Neuronal stem cell (in vitro differentiated cells): ENCODE data around the gene NACA2.

Source experiments
- DNase-seq: peaks from one replicate; pipeline ENCODE4 v3.0.0-alpha.2; 2013; ENCODE audit warnings: low spot score
- H2AFZ ChIP-seq: one replicate; pipeline ENCODE4 v1.6.1; 2013; ENCODE audit warnings: mild to moderate bottlenecking, low read length, inconsistent platforms
- H2AK5ac ChIP-seq: 2 replicates; pipeline ENCODE4 v1.6.1; 2013; ENCODE audit warnings: low read depth, mild to moderate bottlenecking, inconsistent platforms, low read length, moderate library complexity, mixed read lengths
- H2BK120ac ChIP-seq: 2 replicates; pipeline ENCODE4 v1.6.1; 2013; ENCODE audit warnings: low read depth, mild to moderate bottlenecking, inconsistent platforms, low read length, moderate library complexity, mixed read lengths
- H2BK12ac ChIP-seq: one replicate; pipeline ENCODE4 v1.6.1; 2013; ENCODE audit warnings: low read length, inconsistent platforms
- H2BK15ac ChIP-seq: 2 replicates; pipeline ENCODE4 v1.6.1; 2013; ENCODE audit warnings: mild to moderate bottlenecking, low read length, inconsistent platforms, mixed read lengths
- H2BK5ac ChIP-seq: one replicate; pipeline ENCODE4 v1.6.1; 2013; ENCODE audit warnings: inconsistent platforms, mild to moderate bottlenecking, low read length, moderate library complexity
- H3K14ac ChIP-seq: one replicate; pipeline ENCODE4 v1.6.1; 2013; ENCODE audit warnings: low read length, inconsistent platforms
- H3K18ac ChIP-seq: 2 replicates; pipeline ENCODE4 v1.6.1; 2013; ENCODE audit warnings: low read length, inconsistent platforms
- H3K23ac ChIP-seq: 2 replicates; pipeline ENCODE4 v1.6.1; 2013; ENCODE audit warnings: low read depth, mild to moderate bottlenecking, mixed read lengths, low read length, inconsistent platforms; ENCODE audit not compliant: poor library complexity
- H3K27ac ChIP-seq: replicated peaks from 3 replicates; pipeline ENCODE4 v1.5.1; 2013; ENCODE audit warnings: low read length, inconsistent platforms
- H3K27me3 ChIP-seq, 3 experiments: 2 replicates each; pipeline ENCODE4 v1.6.1; 2013; ENCODE audit warnings: low read length in 3 of 3, mild to moderate bottlenecking in 2 of 3, inconsistent platforms in 1 of 3, low read depth in 1 of 3, mixed read lengths in 1 of 3, moderate library complexity in 1 of 3; ENCODE audit not compliant: control insufficient read depth in 3 of 3, insufficient read depth in 3 of 3
- H3K36me3 ChIP-seq, 2 donors: replicated peaks in 1 of 2; 2 replicates each; pipeline ENCODE4 v1.6.1; 2013; ENCODE audit warnings: low read length in 2 of 2; ENCODE audit not compliant: control insufficient read depth in 2 of 2, insufficient read depth in 2 of 2
- H3K4ac ChIP-seq: 2 replicates; pipeline ENCODE4 v1.6.1; 2013; ENCODE audit warnings: inconsistent platforms, mild to moderate bottlenecking, low read length, moderate library complexity
- H3K4me1 ChIP-seq, 2 donors: 1 replicate in 1 of 2; 2 replicates in 1 of 2; pipeline ENCODE4 v1.6.1; 2013; ENCODE audit warnings: low read length in 2 of 2, low read depth in 1 of 2; ENCODE audit not compliant: control insufficient read depth in 2 of 2, insufficient read depth in 1 of 2
- H3K4me2 ChIP-seq: one replicate; pipeline ENCODE4 v1.6.1; 2013; ENCODE audit warnings: mild to moderate bottlenecking, low read length, inconsistent platforms; ENCODE audit not compliant: insufficient read depth, poor library complexity, severe bottlenecking
- H3K4me3 ChIP-seq, 2 donors: 2 replicates each; pipeline ENCODE4 v1.5.1; 2013; ENCODE audit warnings: low read length in 2 of 2, mild to moderate bottlenecking in 2 of 2, inconsistent platforms in 1 of 2, moderate library complexity in 1 of 2
- H3K79me1 ChIP-seq: one replicate; pipeline ENCODE4 v1.6.1; 2013; ENCODE audit warnings: low read depth, mild to moderate bottlenecking, inconsistent platforms, low read length, moderate library complexity
- H3K9ac ChIP-seq: one replicate; pipeline ENCODE4 v1.6.1; 2013; ENCODE audit warnings: mild to moderate bottlenecking, low read depth, low read length, inconsistent platforms; ENCODE audit not compliant: poor library complexity
- H3K9me3 ChIP-seq, 2 donors: replicated peaks in 1 of 2; 2 replicates each; pipeline versions ENCODE3 to v1.6.1; 2013; ENCODE audit warnings: low read length in 2 of 2, mild to moderate bottlenecking in 2 of 2, inconsistent platforms in 1 of 2, low read depth in 1 of 2, mixed read lengths in 1 of 2, moderate library complexity in 1 of 2; ENCODE audit not compliant: control insufficient read depth in 2 of 2, insufficient read depth in 1 of 2
- H4K8ac ChIP-seq: one replicate; pipeline ENCODE4 v1.6.1; 2013; ENCODE audit warnings: low read depth, mild to moderate bottlenecking, inconsistent platforms, low read length, moderate library complexity
- H4K91ac ChIP-seq: one replicate; pipeline ENCODE4 v1.6.1; 2013; ENCODE audit warnings: low read length, low read depth, mild to moderate bottlenecking, inconsistent platforms; ENCODE audit not compliant: poor library complexity
- WGBS, 2 donors: extraction: QIAGEN DNeasy Blood & Tissue Kit; methylation state at CpG; one replicate each; pipeline ENCODE4 v1.1.7; 2013; ENCODE audit warnings: missing lambda C conversion rate in 2 of 2, mixed read lengths in 1 of 2; ENCODE audit not compliant: insufficient read length in 2 of 2, insufficient replicate concordance in 1 of 2; ENCODE audit errors: extremely low coverage in 2 of 2; 5-methylcytosine and 5-hydroxymethylcytosine counted together

NACA2 gene

GRCh38 chr17:61634942-61635538, 44.0 kb upstream of the NACA2 start:
- H3K36me3 ChIP-seq: no peaks in the 10 kb centered on the region
- DNase-seq: no peak
- no peak overlapping the region for H4K91ac ChIP-seq

GRCh38 chr17:61634011-61634539, 43.1 kb upstream of the NACA2 start:
- Histone ChIP-seq H3K27me3 (no peaks in the 10 kb centered on the region), H3K9ac (no peak overlapping the region)

More at GRCh38 chr17:61634942-61635538, 44.0 kb upstream of the NACA2 start:
- H3K9ac ChIP-seq: no peak overlapping the region
- no peak overlapping the region for H2AK5ac ChIP-seq
- no peak overlapping the region for H2AFZ ChIP-seq
- no peak overlapping the region for H3K4me3 ChIP-seq
- no peaks in the 10 kb centered on the region for H3K27me3 ChIP-seq
- H3K4ac ChIP-seq: no peak overlapping the region
- H2BK120ac ChIP-seq: no peak overlapping the region
- H2BK12ac ChIP-seq: no peak overlapping the region
- H2BK5ac ChIP-seq: no peak overlapping the region
- H3K4me2 ChIP-seq: no peak overlapping the region
- H3K4me1 ChIP-seq: no peaks in the 10 kb centered on the region
- no peaks in the 10 kb centered on the region for H3K79me1 ChIP-seq
- H4K8ac ChIP-seq: no peak overlapping the region
- no peak overlapping the region for H3K27ac ChIP-seq
- H3K23ac ChIP-seq: no peak overlapping the region
- H2BK15ac ChIP-seq: no peak overlapping the region
- H3K14ac ChIP-seq: no peak overlapping the region
- peaks cover 0 to 3% of the 10 kb centered on the region in 2 donors for H3K9me3 ChIP-seq
- H3K18ac ChIP-seq: no peak overlapping the region
- WGBS, 2 donors: no CpG with 5 or more reads among the region's 5 CpGs

GRCh38 chr17:61632826-61633225, 41.8 kb upstream of the NACA2 start:
- Histone ChIP-seq H3K14ac (no peak overlapping the region), H2BK12ac (no peak overlapping the region), H3K27me3 (no peaks in the 10 kb centered on the region), H3K4me2 (no peak overlapping the region), H3K4me3 (no peak overlapping the region), H3K79me1 (no peaks in the 10 kb centered on the region), H4K91ac (no peak overlapping the region), H3K9me3 (no peaks in the 10 kb centered on the region), H4K8ac (no peak overlapping the region), H2BK120ac (no peak overlapping the region), H3K4ac (no peak overlapping the region), H2AFZ (no peak overlapping the region), H3K27ac (no peak overlapping the region), H2BK5ac (no peak overlapping the region), H3K23ac (no peak overlapping the region), H3K36me3 (no peaks in the 10 kb centered on the region), H2AK5ac (no peak overlapping the region), H3K4me1 (no peaks in the 10 kb centered on the region), H3K9ac (no peak overlapping the region), H3K18ac (no peak overlapping the region), H2BK15ac (no peak overlapping the region)
- WGBS, 2 donors: no CpG with 5 or more reads among the region's 1 CpG
- no peak for DNase-seq

More at GRCh38 chr17:61634011-61634539, 43.1 kb upstream of the NACA2 start:
- no peak overlapping the region for H4K91ac ChIP-seq
- H3K23ac ChIP-seq: no peak overlapping the region
- H3K27ac ChIP-seq: no peak overlapping the region
- H2AFZ ChIP-seq: no peak overlapping the region
- no peak overlapping the region for H3K14ac ChIP-seq
- H3K4me2 ChIP-seq: no peak overlapping the region
- H2BK12ac ChIP-seq: no peak overlapping the region
- no peaks in the 10 kb centered on the region for H3K36me3 ChIP-seq
- no peak overlapping the region for H3K18ac ChIP-seq
- no peak overlapping the region for H2BK5ac ChIP-seq
- H2AK5ac ChIP-seq: no peak overlapping the region
- no peak overlapping the region for H4K8ac ChIP-seq
- no peak overlapping the region for H3K4me3 ChIP-seq
- H3K4me1 ChIP-seq: no peaks in the 10 kb centered on the region
- no peak overlapping the region for H3K4ac ChIP-seq
- DNase-seq: no peak
- H3K79me1 ChIP-seq: no peaks in the 10 kb centered on the region
- H2BK15ac ChIP-seq: no peak overlapping the region
- H3K9me3 ChIP-seq: peaks cover 0 to 3% of the 10 kb centered on the region in 2 donors
- H2BK120ac ChIP-seq: no peak overlapping the region

- Histone ChIP-seq H4K91ac (no peak overlapping the region), H3K4ac (no peak overlapping the region), H2BK15ac (no peak overlapping the region), H3K4me2 (no peak overlapping the region), H3K27ac (no peak overlapping the region), H3K79me1 (no peaks in the 10 kb centered on the region), H3K23ac (no peak overlapping the region), H2BK12ac (no peak overlapping the region), H3K9me3 (no peaks in the 10 kb centered on the region), H4K8ac (no peak overlapping the region), H3K14ac (no peak overlapping the region), H2BK120ac (no peak overlapping the region), H2AFZ (no peak overlapping the region), H3K36me3 (no peaks in the 10 kb centered on the region), H2AK5ac (no peak overlapping the region), H3K4me3 (no peak overlapping the region), H3K4me1 (no peaks in the 10 kb centered on the region), H3K9ac (no peak overlapping the region), H3K18ac (no peak overlapping the region), H2BK5ac (no peak overlapping the region), H3K27me3 (no peaks in the 10 kb centered on the region)
- no peak for DNase-seq
- no CpG with 5 or more reads among the region's 1 CpG for WGBS, 2 donors
Measured at GRCh38 chr17:61631800-61632199, 40.8 kb upstream of the NACA2 start.
